Erythroblast (primary cell): Measurements from ENCODE around the gene PPP1R15B.
A peak's percentile ranks its signal among the peaks of the same experiment; 100 is the strongest.

Experiments used
- DNase-seq, 2 experiments: peaks; one replicate each; lab custom pipeline; 2025; lab: John Stamatoyannopoulos, UW
- GATA1 ChIP-seq: IDR thresholded peaks from 2 replicates; pipeline ENCODE4 v1.6.1; 2011; ENCODE audit warnings: low read depth, mild to moderate bottlenecking, control low read depth, low read length, moderate library complexity
- POLR2A ChIP-seq: IDR thresholded peaks from 2 replicates; pipeline ENCODE4 v1.6.1; 2011; ENCODE audit warnings: mild to moderate bottlenecking, low read length

Gene PPP1R15B

DNA sequence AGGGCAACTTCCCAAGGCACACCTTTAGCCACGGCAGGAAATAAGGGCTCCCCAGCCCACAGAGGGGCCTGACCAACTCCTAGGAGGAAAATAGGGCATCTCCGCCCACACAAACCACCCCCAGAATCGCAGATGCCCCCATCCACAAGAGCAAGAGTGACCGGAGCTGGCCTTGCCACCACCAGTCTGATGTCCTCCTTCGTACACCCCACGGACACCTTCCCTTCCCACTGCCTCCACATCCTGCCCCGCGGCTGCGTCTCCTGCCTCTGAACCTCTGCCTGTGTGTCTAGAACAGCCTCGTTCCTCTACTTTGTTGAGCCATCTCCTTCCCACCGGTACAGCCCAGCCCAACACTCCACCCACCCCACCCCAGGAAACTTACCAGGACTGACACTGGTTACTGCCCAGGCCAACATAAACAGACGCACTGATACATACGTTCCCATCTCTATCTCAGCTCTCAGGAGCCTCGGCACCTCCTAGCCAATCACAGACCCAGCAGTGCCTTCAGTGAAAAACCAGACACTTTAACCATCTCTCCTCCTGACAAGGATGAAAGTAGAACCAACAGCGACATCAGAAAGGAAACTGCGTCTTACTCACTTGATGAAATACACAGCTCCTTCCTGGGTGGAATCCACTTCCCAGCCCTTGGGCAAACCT is 44.3 kb downstream of the PPP1R15B start:
- TF ChIP-seq POLR2A (no peak), GATA1 (no peak)
- DNase-seq: no peak

DNA sequence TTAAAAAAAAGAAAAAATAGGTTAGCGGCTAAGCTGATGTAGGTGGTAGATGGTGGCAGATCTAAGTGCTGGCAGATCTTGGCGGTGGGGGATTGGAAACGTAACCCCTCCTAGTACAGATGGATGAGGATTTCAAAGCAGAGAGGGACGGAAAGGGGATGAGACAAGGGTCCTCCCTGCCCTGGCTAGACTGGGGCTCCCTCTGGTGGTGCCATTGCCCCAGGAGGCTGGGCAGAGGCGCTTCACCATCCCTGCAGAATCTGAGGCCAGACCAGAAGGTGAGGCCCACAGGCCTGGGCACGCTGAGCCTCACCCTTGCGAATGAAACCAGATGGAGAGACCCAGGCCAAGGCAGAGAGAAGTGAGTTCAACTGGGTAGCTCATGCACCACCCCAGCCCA is 44.9 kb downstream of the PPP1R15B start:
- DNase-seq: no peak
- TF ChIP-seq POLR2A (no peak), GATA1 (no peak)

DNA sequence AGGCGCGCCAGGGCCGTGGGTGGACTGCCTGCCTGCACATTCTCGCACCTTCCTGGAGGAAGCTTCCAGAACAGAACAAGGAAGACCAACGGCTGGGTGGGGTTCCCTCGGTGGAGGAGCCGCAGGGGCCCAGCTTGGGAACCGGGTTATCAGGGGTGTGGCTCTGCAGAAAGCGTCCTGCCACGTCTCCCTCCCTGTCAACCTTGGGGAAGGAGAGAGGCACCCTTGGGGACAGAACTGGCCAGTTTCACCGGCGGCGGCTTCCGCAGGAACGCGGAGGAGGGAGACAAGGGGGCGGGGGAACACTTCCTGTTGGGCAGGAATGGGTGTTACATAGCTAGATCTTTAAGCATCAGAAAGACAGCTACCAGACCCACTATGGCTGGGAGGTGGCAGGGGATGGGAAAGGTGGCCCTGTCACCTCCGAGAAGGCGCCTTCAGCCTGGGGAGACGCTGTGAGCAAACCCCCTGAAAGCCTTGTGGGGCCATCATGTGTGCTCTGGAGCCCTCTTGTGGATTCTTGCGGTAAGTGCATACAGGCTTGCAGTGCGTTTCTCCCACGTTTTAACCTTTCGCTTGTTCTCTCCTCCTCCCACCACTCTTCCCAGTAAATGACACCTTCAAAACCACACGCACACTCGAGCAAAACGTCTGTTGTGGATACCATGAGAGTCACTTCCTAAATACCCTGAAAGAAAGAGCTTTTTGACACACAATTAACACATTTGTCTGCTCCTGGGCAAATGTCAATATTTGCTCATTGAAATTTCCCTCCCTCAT is 48.1 kb downstream of the PPP1R15B start:
- TF ChIP-seq GATA1 (no peak), POLR2A (no peak)
- DNase-seq: peak; percentile 77 to 89

DNA sequence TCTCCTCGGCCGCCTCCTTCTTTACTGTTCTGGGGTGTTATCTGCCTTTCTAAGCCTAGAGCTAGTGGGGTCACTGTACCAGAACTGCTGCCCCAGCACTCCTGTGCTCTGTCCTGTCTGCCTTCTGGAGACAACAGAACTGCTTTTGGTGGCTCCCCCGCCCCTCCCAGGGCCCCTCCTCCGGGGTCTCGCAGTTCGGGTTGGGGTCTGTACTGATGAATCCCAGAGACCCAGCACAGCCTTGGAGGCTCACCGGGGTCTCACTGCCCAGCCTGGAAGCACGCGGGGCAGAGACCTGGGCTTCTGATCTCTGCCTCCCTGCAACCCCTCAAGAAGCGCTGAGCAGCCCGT is 48.7 kb downstream of the PPP1R15B start:
- no peak for TF ChIP-seq POLR2A
- TF ChIP-seq GATA1: no peak

DNA sequence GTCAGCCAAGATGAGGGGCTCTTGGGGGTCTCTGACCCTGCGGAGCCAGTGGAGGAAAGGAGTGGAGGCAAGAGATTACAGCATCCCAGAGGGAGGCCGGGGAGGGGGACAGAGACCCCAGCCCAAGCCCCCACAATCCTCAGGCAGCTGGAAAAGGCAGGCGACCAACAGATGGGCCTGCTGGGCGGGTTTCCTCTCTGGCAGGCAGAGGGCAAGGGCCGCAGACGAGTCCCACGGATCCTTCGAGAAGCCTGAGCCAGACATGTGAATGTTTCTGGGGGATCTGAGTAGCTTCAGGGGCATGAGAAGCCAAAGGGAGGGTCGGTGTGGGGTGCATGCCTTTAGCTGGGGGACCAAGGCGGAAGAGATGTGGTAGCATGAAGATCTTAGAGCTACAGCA is 49.8 kb downstream of the PPP1R15B start:
- no peak for DNase-seq
- no peak for TF ChIP-seq POLR2A
- no peak for TF ChIP-seq GATA1

More for the DNA sequence above, 48.7 kb downstream of the PPP1R15B start:
- no peak for DNase-seq

DNA sequence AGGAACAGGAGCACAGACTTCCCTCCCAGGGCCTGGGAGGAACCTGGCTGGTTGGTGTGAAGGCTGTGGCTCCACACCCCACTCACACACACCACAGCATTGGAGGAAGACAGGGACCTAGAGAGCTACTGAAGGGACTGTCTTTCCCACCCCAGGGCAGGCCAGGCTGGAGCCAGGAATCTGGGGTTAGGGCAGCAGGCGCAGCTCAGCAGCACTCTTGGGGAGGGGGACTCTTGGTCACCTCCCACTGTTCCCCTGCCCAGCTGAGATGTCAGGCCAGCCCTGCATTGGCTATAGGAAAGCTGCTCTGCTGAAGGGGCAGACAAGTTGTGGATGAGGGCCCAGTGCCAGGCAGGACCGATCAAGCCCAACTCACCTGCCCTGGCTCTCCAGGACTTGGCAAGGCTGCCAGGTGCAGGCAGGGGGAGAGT is 50.3 kb downstream of the PPP1R15B start:
- TF ChIP-seq POLR2A (no peak), GATA1 (no peak)
- no peak for DNase-seq

DNA sequence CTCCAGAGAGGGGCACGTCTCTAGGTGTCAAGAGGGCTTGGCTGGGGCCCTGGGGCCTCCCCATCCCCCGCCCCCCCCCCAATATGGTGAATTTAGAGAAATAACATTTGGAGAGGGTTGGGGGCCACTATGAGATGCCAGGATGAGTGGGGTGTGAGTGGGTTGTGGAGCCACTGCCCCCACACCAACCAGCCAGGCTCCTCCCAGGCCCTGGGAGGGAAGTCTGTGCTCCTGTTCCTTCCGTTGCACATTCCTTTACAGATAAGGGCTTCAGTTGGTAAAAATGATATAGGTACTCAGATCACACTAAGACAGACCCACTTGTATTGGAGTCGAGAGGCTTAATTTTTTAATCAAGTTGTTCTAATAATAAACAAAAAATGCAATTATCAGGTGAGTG is 51.3 kb downstream of the PPP1R15B start:
- TF ChIP-seq POLR2A: no peak
- no peak for TF ChIP-seq GATA1
- DNase-seq: no peak

DNA sequence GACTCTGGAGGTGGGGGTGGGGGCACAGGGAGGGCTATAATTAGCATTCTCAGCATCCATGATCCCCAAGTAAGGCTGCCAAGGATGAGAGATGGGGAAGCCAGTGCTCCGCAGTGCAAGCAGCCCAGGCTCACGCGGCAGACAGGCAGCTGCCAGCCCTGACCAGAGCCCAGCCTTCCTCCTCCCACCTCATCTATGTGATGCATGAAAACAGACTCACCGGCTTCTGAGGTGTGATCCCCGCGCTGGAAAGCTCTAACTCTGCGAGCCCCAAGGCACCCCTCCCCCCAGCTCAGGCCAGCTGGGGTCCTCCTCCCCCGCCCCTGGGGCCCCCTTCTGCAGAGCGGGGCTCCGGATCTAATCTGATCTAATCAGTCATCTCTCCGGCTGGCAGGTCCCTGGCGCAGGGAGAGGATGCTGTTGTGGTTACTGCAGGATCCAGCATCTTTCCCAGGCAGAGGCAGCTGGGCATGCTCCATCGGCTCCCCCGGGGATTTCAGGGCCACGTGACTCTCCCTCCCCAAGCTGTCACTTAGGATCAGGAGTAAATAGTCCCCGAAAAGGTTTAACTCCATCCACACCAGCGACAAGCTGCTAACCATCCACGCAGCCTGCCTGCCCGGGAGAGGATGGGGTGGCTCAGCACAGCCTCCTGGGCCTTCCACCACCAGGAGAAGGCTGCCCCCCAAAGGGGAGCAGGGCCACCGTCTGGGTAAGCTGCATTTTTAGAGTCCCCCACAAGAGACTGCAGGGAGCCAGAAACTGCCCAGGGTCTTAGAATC is 52.0 kb downstream of the PPP1R15B start, which contains the start of gene PLEKHA6:
TSS of gene PLEKHA6 (minus strand) at position 456 of the 782 bp plus-strand sequence. CDS start 86,202 bp downstream, outside the sequence.
- peak; percentile 11 to 19 for DNase-seq
- TF ChIP-seq POLR2A (no peak), GATA1 (no peak)

DNA sequence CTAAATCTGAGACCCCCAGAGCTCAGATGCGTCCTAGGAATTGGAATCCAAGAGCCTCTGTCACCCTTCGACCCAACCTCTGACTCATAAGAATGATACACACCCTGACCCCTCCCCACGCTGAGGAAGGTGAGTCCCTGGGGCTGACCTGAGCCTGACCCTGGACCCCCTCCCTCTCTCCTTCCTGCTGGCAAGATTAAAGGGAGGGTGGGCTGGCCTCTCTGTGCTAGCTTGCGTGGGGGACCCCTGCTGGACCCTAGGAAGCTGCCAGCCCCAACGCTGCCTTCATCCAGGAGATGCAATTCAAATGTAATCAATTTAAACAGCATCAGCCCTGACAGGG is 52.5 kb downstream of the PPP1R15B start:
- no peak for DNase-seq
- no peak for TF ChIP-seq POLR2A
- TF ChIP-seq GATA1: no peak

DNA sequence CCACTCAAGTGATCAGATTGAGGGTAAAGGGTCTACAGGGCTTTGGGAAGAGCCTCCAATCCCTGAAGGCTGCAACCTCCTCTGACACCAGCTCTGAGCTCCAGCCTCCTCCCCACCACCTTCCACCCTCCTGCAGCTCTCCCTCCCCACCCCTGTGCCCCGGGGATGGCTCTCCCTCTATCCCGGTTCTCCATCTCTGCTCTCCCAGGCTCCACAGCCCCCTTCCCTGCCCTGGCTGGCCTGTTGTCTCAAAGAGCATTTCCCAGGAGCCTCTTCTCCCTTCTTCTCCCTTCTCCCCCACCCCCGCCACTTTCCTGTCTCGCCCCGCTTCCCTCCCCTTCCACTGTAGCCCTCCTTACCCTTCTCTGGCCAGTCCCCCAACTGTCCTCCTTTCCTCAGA is 53.0 kb downstream of the PPP1R15B start:
- TF ChIP-seq GATA1 (no peak), POLR2A (no peak)
- no peak for DNase-seq

DNA sequence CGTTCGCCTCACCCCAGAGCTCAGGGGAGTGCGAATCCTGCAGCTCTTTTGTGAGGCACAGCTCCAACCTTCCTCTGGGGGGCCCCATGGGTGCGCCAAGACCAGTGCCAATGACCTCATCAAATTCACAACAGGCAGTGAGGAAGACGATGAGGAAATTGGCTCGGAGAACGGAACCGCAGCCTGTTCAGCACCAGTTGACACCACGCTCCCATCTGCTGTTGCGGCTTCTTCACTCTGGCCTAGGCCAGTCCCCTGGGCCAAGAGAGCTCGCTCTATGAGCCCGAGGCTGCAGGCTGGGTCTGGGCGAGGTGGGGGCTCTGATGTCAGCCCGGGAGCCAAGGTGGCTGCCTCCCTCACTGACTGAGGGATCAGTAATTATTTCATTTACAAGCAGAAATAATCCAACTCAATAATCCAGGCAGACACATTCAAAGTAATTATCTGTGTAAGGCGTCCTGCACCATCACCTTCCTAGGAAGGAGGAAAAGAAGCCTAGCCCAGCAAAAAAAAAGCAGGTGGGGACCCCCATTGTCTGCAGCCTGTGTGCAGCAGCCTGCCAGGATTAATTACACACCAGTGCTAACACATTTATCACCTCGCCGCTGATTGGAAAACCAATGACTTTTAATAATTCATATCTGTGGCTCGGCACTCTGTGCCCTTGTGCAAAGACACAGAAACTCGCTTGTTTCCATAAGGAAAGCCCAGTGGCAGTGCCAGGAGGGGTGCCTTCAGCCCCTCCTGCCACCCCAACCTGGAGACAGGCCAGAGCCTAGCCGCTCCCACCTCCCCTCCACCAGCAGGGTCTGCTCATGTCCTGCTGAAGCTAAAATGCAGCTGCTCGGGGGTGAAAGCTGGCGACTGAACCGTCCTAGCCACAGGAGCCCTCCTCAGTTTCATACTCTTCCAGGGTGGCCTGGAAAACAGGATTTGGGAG is 53.8 kb downstream of the PPP1R15B start:
- peak in 1 of 2 experiments; percentile 24 for DNase-seq
- TF ChIP-seq GATA1 (no peak), POLR2A (no peak)

DNA sequence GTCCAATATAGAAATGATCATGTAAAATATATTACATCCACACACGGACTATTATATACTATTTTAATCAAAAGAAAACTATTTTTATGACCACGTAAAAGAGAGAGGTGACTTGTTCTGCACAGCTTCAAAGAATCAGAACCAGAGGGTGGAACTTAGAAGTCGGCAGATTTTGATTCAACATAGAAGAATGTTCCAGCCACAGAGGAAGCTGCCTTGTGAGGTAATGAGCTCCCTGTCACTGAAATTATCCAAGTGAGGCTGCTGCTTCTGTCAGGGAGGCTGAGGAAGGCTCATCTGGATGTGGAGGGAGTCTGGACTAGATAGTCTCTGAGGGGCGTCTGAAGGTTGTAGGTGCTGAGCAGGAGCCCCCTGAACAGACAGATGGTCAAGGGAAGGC is 54.6 kb downstream of the PPP1R15B start:
- DNase-seq: no peak
- TF ChIP-seq GATA1 (no peak), POLR2A (no peak)

DNA sequence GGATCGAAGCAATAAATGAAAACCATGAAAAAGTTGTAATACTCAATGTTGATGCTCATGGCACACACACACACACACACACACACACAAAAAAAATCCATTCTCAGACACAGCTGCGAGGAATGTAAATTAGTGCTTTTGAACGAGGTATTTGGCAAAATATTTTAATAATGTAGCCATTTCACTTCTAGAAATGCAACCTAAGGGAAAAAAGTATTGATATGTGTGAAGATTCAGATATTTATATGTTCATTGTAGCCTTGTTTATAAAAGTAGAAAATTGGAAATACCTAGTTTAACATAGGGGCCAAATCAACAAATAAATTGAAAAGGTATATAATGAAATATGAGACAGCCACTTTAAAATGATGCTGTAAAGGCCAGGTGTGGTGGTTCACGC is 55.7 kb downstream of the PPP1R15B start:
- TF ChIP-seq GATA1 (no peak), POLR2A (no peak)
- DNase-seq: no peak

DNA sequence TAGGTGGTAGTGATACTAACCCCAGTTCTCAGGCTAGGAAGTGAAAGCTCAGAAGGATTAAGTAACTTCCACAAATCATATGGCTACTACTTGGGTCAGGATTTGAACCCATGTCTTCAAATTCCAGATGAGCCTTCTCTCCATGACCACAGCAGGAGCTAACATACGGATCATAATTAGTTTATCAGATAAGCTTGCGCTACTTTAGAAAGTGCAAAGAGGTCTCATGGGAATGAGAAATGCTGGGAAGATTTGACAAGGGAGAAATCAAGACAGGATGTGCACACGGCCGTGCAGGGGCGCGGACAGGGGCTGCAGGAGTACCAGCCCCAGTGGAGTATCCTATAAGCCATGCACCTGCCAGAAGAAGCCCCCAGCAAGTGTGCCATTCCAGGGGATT is 57.0 kb downstream of the PPP1R15B start:
- TF ChIP-seq POLR2A (no peak), GATA1 (no peak)
- no peak for DNase-seq
